Fibroblast of lung (primary cell): Measurements from ENCODE around the gene NFE2L3.

Experiments
- CTCF ChIP-seq, 2 donors: IDR thresholded peaks in 1 of 2; conservative IDR thresholded peaks in 1 of 2; 1 replicate in 1 of 2; 2 replicates in 1 of 2; pipeline ENCODE4 v1.5.1; 2011 to 2012; ENCODE audit warnings: low read length in 2 of 2, control low read depth in 1 of 2, inconsistent platforms in 1 of 2, low read depth in 1 of 2, mild to moderate bottlenecking in 1 of 2
- EZH2 ChIP-seq: IDR thresholded peaks from 2 replicates; pipeline ENCODE4 v1.5.1; 2012; ENCODE audit warnings: low read length, control low read depth, mild to moderate bottlenecking; ENCODE audit errors: missing control alignments

- no peak for TF ChIP-seq CTCF (conservative IDR thresholded peaks at IDR 0.05 in 1 of 2, IDR thresholded peaks at IDR 0.05 in 1 of 2; ENCODE audit: low read depth in 1 of 2, low read length in 2 of 2)
- TF ChIP-seq EZH2, result no peak
Observed at GRCh38 chr7:26208040-26208439, 56.0 kb downstream of the NFE2L3 start.
